NCI-H1105 treated with DMSO at 0.1 percent for 48 hours (cell line): ENCODE results near the gene SEMA7A.

Source experiments
- DNase-seq: peaks from one replicate; lab custom pipeline; 2025; lab: John Stamatoyannopoulos, UW

The SEMA7A gene

DNA sequence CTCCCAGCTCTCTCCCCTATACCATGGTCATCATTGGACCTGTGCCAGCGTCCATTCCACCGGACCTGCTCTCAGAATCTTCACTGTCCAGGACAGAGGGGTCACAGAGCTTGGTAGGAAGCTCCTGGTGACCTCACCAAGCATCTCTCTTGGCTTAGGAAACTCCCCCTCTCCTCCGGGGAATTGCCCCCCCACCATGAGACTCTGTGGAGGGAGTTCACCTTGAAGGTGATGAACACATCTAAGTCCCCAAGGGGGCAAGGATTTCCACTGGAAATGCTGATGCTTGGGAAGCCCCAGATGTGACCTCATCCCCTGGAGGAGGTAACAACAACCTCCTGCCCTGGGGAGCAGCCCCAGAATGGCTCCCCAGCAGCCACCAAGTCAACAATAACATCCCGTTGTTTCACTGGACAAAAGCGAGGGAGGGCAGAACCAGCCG is 3.2 kb downstream of the SEMA7A start:
- no peak for DNase-seq

DNA sequence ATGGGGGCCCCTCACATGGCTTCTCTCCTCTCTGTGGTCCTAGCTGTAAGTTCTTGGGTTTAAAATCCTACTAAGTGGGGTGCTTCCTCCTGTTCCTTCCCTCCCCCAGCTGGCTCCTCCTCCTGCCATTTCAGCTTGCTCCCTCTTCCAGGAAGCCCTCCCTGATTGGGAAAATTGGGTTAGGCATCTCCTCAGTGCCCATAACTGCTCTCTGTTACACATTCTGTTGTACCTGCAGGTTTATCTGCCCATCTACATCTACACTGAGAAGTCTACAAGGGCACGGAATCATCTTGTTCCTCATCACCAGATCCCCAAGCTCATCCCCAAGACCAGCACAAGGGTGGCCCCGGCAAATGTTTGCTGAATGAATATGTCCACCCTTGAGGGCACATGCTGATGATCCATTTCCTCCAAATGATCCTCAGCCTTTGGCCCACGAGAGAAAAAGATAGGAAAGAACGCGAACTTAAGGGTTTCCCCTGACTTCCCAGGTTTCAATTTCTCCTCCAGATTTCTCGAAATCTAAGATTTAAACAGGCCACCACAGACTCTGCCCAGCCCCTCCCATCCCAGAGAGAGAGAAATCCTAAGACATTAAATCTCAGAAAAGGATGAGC is 3.9 kb downstream of the SEMA7A start:
- no peak for DNase-seq

DNA sequence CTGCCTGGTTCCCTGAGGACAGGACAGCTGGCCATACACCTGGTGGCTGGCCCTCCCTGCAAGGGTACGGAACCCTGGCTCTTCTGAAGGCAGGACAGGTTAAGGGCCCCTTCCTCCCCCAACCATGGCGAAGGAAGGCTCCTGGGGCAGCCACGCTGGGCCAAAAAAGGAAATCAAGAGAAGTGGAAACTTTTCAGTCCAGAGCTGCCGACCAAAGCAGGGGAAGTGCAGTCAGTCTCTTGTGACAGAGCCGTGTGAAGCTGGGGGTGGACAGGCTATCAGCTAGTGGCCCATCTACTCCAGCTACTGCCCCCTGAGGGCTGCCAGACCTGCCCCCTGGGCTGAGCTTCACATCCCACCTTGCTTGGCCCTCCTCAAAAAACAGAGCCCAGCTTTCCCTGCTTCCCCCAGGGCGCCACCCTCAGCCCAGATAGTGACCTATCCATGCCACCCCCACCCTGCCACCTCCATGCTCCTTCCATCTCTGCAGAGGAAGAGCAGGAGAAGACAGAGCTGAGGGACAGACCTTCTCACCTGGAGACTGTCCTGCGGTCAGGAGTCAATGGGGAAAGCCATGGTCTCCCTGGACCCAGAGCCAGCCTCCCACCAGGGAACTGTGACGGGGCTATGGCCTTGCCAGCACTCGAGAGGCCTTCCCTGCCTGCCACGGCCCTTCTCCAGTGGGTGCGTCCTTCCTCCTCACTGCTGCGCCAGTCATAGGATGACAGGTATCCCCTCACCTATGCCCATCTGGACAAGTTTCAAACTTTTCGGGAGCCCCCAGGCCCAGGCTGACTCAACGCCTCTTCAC is 4.6 kb downstream of the SEMA7A start:
- no peak for DNase-seq

DNA sequence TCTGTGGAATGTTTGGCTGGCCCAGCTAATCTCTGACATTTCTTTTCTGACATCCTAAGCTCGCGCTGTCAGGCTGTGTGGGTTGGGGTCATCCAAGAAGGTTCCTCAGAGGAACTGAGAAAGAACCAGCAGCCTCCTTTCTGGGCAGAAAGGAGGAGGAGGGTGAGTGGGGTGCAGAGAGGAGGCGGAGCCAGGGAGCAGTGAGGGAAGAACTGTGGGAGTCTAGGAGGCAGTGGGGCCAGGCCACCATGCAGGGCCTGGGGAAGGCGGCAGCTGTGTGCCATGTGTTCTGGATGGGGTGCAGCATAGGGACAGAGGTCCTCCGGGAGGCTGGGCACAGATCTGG is 5.3 kb downstream of the SEMA7A start:
- no peak for DNase-seq

DNA sequence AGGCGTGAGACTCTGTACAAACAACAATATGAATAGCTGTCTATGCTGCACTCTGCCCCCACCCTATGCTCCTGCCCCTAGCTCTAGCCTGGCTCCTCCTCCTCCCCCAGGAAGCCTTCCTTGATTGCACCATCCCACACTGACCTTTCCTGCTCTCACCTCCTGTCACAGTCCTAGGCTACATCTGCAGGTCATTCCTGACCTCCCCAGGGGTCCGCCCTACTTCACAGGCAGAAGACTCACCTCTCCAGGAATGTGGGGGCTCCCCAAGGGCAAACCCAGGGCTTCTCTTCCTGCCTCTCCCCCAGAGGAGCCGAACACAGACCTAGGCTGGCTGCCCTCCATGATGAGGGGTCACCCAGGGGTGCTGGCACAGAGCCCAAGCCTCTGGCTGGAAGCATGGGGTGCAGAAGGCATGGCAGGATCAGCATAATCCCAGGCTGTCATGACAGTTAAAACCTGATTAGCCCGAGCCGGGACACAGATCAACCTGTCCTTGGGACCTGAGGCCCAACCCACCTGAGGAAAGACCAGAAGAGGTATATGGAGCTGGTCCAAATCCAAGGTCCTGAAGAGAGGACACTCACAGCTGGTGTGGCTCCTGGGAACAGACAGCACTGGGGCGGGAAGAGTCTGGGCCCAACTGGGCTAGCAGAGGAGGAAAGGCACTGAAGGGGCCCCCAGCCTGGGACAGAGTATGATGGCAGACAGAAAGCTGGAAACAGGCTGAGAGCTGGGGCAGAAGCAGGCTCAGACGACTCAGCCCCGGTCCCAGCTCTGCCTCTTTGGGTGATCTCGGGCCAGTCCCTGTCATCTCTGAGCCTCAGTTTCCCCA is 5.9 kb downstream of the SEMA7A start:
- DNase-seq: no peak

DNA sequence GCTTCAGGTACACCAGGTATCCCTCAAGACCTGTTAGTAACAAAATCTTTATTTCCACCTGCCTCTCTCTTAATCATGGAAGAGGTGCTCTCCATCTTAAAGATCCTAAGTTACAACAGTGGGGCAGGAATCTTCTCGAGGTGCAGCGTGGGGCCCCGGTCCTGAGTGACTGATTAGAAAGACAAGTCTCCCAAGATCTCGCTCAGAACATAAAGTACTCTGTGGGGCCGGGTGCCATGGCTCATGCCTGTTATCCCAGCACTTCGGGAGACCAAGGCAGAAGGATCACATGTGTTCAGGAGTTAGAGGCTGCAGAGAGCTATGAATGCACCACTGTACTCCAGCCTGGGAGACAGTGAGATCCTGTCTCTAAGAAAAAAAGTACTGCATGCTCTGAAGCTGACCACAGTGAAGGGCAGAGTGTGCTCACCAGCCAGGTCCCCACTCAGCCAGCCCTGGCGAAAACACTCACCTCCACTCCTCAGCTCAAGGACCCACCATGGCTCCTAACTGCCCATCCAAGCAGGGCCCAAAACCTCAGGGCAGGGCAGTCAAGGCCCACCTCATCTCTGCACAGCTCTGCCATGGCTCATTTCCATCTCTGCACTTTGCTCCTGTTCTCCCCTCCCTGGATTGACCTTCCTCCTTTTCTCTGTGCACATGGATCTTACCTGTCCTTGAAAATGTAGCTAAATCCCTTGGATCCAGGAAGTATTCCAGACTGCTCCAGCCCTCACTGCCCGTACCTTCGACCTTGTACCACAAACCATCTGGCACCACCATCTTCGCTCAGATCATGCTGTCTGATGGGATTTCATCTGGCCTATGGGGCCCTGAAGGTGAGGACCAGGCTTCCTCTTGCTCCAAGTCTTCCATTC is 7.1 kb downstream of the SEMA7A start:
- DNase-seq: no peak

DNA sequence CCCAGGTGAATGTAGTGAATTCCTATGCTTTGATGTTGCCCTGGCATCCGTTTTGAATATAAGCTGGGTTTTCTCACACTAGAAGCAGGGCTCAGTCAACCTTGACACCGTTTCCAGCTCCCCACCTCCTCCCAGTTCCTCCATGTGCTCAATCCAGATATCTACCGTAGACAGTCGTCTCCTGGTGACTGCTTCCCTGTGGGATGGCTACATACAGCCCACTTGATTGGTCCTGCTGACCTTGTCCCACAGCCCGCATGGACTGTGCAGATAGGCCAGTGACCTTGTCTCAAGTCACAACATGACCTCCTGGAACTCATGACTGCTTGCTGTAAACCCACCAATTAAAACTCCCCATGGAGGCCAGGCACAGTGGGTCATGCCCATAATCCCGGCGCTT is 8.1 kb downstream of the SEMA7A start:
- DNase-seq: no peak

GRCh38 chr15:74424901-74425528 is 8.7 kb downstream of the SEMA7A start:
- DNase-seq: no peak

GRCh38 chr15:74423431-74424257 is 10.1 kb downstream of the SEMA7A start:
- no peak for DNase-seq

GRCh38 chr15:74422652-74423430 is 10.9 kb downstream of the SEMA7A start:
- DNase-seq: no peak

DNA sequence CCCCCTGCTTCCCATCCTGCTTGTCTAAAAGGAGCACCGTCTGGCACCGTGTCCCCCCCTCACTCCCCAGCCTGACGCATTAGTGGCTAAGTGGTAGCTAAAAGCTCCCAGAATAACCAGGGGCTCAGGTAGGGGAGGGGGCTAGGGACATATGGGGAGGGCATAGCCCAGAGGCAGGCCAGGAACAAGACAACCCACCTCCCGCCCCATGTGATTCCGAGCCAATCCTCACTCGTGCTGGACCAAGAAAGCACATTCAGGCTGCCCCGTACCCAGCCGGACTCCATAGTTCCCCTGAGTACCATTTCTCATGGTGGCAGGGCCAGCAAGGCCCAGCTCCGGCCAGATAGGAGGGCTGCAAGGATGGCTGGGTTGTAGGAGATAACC is 11.5 kb downstream of the SEMA7A start:
- DNase-seq: no peak

GRCh38 chr15:74421302-74422245 is 12.2 kb downstream of the SEMA7A start:
- DNase-seq: no peak

GRCh38 chr15:74420193-74420905 is 13.4 kb downstream of the SEMA7A start:
- no peak for DNase-seq

DNA sequence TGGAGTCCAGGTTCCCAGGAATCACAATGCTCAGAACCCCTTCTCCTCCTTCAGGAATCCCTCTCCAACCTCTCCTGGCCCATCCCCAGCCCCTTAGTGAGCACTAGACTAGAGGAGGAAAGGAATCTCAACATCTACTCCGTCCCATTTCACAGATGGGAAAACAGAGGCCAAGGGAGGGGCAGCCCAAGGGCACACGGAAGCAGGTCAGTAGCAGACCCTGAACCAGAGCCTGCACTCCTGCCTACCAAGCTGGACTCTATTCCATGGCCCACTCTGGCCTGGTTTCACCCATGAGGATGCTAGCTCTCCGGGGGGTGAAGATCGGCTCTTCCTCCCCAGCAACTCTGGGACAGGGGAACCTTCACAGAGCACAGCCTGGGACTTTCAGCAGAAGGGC is 14.3 kb downstream of the SEMA7A start:
- no peak for DNase-seq

DNA sequence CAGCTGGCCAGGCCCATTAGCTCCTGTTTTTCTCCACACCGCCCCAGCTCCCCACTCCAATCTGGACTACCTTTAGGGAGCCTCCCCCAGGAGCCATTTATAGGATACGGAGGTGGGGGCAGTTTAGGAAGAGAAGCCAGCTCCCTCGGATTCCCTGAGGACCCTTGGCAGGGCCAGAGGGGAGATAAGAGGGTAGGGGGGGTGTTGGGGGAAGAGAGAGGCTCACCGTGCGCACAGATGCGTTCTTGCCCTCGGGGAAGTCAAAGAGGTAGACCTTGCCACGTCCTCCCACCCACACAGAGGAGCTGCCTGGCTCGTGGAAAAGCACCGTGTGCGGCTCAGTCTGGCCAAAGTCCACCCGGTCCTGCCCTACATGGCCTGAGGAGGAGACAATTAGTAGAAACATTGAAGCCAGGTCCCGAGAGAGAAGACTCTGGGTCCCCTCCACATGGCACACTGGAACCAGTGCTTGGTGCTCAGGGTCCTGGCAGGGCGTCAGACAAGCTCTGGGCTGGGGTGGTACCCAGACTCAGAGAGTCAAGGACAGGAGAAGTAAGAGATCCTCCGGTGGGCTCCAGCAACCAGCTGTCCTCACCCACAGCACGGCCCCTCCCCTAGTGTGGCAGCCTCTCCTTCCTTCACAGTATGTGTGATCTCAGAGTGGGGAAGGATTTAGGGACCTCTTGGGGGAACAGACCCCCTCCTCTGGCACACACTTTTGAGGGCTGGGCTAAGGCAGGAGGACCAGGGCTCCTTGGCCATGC is 15.0 kb downstream of the SEMA7A start:
- no peak for DNase-seq

- no peak for DNase-seq
Measured at GRCh38 chr15:74417670-74418069, 16.1 kb downstream of the SEMA7A start.

DNA sequence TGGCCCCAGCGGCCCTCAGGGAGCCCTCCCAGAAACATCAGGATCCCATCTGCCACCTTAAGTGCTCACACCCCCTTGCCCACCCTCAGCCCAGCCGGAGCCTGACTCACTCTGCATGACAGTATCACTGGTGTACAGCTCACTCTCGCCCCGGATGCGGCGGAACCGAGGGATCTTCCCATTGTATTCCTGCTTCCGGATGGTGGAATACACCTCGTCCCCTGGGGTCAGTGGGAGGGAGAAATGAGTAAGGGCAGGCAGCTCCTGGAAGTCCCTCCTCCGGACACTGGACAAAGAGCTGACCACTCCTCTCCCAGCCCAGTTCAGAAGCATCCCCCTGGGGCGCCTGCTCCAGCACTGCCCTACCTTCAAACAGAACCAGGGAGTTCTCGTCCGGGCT is 16.5 kb downstream of the SEMA7A start:
- no peak for DNase-seq
